ENCODE data around the gene DPEP2.

GRCh38 chr16:68028996-68029395, 29.7 kb upstream of the DPEP2 start:
- TF ChIP-seq CTCF (IDR thresholded peaks at IDR 0.05): no peak
- no peak for TF ChIP-seq POLR2AphosphoS5 (IDR thresholded peaks at IDR 0.05)
- no peak for TF ChIP-seq EP300 (IDR thresholded peaks at IDR 0.05)

All from sigmoid colon (tissue), 4 donors.